Keratinocyte (primary cell): ENCODE results near the gene HECTD4. TPM values are rescaled to one million over a fixed set of nuclear protein-coding genes. Genes with fewer than 3 reads are reported as not detected.
A peak's percentile ranks its signal among the peaks of the same experiment; 100 is the strongest.
"Not testable (repeated sequence)": the region's sequence is repeated elsewhere in the genome, so short reads cannot be mapped to it uniquely, and the experiment has no call there.

Experiments
- DNase-seq: peaks from one replicate; pipeline ENCODE4 v3.0.0-alpha.2; 2011; ENCODE audit warnings: low read depth, missing footprints, low spot score
- FAIRE-seq: peaks from 2 replicates; lab custom pipeline; 2011; peaks lifted over from hg19 to GRCh38; lab: Jason Lieb, UNC
- H2AFZ ChIP-seq: 2 replicates; pipeline ENCODE4 v1.6.0; 2012; ENCODE audit warnings: low read length, control low read depth, inconsistent platforms; ENCODE audit not compliant: control insufficient read depth
- H3K27ac ChIP-seq: 2 replicates; pipeline ENCODE4 v1.5.1; 2011; ENCODE audit warnings: low read length; ENCODE audit not compliant: control insufficient read depth, insufficient read depth
- H3K27me3 ChIP-seq: 3 replicates; pipeline ENCODE4 v1.6.0; 2011; ENCODE audit warnings: low read length; ENCODE audit not compliant: control insufficient read depth, insufficient read depth; ENCODE audit errors: extremely low read depth
- H3K36me3 ChIP-seq, 2 experiments: 2 replicates in 1 of 2; 3 replicates in 1 of 2; pipeline ENCODE4 v1.5.1; 2011; ENCODE audit warnings: low read length in 2 of 2, mild to moderate bottlenecking in 1 of 2; ENCODE audit not compliant: control insufficient read depth in 2 of 2, insufficient read depth in 2 of 2; ENCODE audit errors: extremely low read depth in 1 of 2
- H3K4me1 ChIP-seq: 3 replicates; pipeline ENCODE4 v1.5.1; 2011; ENCODE audit warnings: low read length; ENCODE audit not compliant: control insufficient read depth, insufficient read depth; ENCODE audit errors: extremely low read depth
- H3K4me2 ChIP-seq: 3 replicates; pipeline ENCODE4 v1.6.0; 2011; ENCODE audit warnings: low read depth, low read length; ENCODE audit not compliant: control insufficient read depth, insufficient read depth; ENCODE audit errors: extremely low read depth
- H3K4me3 ChIP-seq, 3 experiments: fragments of 200-600 bp in 1 of 3; sonication (generic) in 1 of 3; 2 replicates in 2 of 3; 3 replicates in 1 of 3; pipeline ENCODE4 v1.5.1; 2011 to 2016; ENCODE audit warnings: low read length in 3 of 3, mild to moderate bottlenecking in 3 of 3, control low read depth in 2 of 3, inconsistent platforms in 1 of 3, low read depth in 1 of 3, mixed read lengths in 1 of 3, mixed run types in 1 of 3, moderate library complexity in 1 of 3; ENCODE audit not compliant: control insufficient read depth in 2 of 3, insufficient read depth in 2 of 3; ENCODE audit errors: extremely low read depth in 1 of 3
- H3K79me2 ChIP-seq: 2 replicates; pipeline ENCODE4 v1.6.0; 2012; ENCODE audit warnings: low read length; ENCODE audit not compliant: control insufficient read depth, insufficient read depth
- H3K9ac ChIP-seq: 3 replicates; pipeline ENCODE4 v1.6.0; 2011; ENCODE audit warnings: low read length; ENCODE audit not compliant: control insufficient read depth, insufficient read depth; ENCODE audit errors: extremely low read depth
- H3K9me1 ChIP-seq: 3 replicates; pipeline ENCODE4 v1.6.0; 2011; ENCODE audit warnings: low read length; ENCODE audit not compliant: control insufficient read depth, insufficient read depth; ENCODE audit errors: extremely low read depth
- H3K9me3 ChIP-seq: 2 replicates; pipeline ENCODE4 v1.5.1; 2012; ENCODE audit warnings: low read depth, low read length; ENCODE audit not compliant: control insufficient read depth
- H4K20me1 ChIP-seq: 3 replicates; pipeline ENCODE4 v1.6.0; 2011; ENCODE audit warnings: low read length; ENCODE audit not compliant: control insufficient read depth, insufficient read depth; ENCODE audit errors: extremely low read depth
- CTCF ChIP-seq, 3 experiments: IDR thresholded peaks in 1 of 3; conservative IDR thresholded peaks in 1 of 3; optimal IDR thresholded peaks in 1 of 3; 2 replicates in 2 of 3; 3 replicates in 1 of 3; pipeline versions ENCODE3 to v1.5.1; 2011; ENCODE audit warnings: low read length in 3 of 3, mild to moderate bottlenecking in 3 of 3, moderate library complexity in 2 of 3, control low read depth in 1 of 3, inconsistent platforms in 1 of 3; ENCODE audit not compliant: insufficient read depth in 2 of 3; ENCODE audit errors: extremely low read depth in 1 of 3
- EZH2 ChIP-seq: IDR thresholded peaks from one replicate; pipeline ENCODE4 v1.6.1; 2012; ENCODE audit warnings: inconsistent platforms, mild to moderate bottlenecking, low read length, moderate library complexity
- dilution Hi-C: fragments of 300-500 bp; cut with MboI; formaldehyde crosslinking; loops from one replicate; pipeline ENCODE4 v1.7.0; 2020; ENCODE audit warnings: low sequenced_read_pairs; ENCODE audit not compliant: extremely low pct_ligation_motif_present
- polyA plus RNA-seq, 5 experiments: library from polyadenylated mRNA; depleted of rRNA in 3 of 5; stranded (reverse) in 3 of 5; stranded (forward) in 1 of 5; unstranded in 1 of 5; fragments of >200 nt; gene quantifications; 1 replicate in 1 of 5; 2 replicates in 3 of 5; 3 replicates in 1 of 5; pipeline versions ENCODE4 v1.2.1 to v1.2.3, GENCODE V29; 2011 to 2012; ENCODE audit warnings: missing spikeins in 2 of 5, low read depth in 1 of 5, low replicate concordance in 1 of 5

Gene HECTD4
- polyA plus RNA-seq, 1 donor (not counting 4 experiments of a cell fraction or from before 2014, with no cell fraction given) = 7.5 TPM

GRCh38 chr12:112418273-112418607 lies 36.0 kb upstream of the HECTD4 start:
- no peaks in the 10 kb centered on the region for H3K9me3 ChIP-seq
- no peak for TF ChIP-seq EZH2
- no peak for TF ChIP-seq CTCF (optimal IDR thresholded peaks at IDR 0.05 in 1 of 3, IDR thresholded peaks at IDR 0.05 in 1 of 3, conservative IDR thresholded peaks at IDR 0.05 in 1 of 3; ENCODE audit: extremely low read depth in 1 of 3, insufficient read depth in 2 of 3, low read length in 3 of 3)
- peak overlapping the region; percentile 90 to 95 (median 94) for H3K4me3 ChIP-seq
- DNase-seq (no peak), FAIRE-seq (no peak)
- H3K9me1 ChIP-seq = no peaks in the 10 kb centered on the region
- H3K79me2 ChIP-seq = peaks cover 43% of the 10 kb centered on the region
- peak overlapping the region; percentile 88 for H3K27ac ChIP-seq
- H2AFZ ChIP-seq = peak overlapping the region; percentile 95
- H3K9ac ChIP-seq = peak overlapping the region; percentile 82
- peaks cover 10% of the 10 kb centered on the region for H3K4me1 ChIP-seq
- H3K36me3 ChIP-seq = no peaks in the 10 kb centered on the region
- peak overlapping the region; percentile 81 for H3K4me2 ChIP-seq
- no peaks in the 10 kb centered on the region for H3K27me3 ChIP-seq
- dilution Hi-C loops = no loop called here
- no peaks in the 10 kb centered on the region for H4K20me1 ChIP-seq

GRCh38 chr12:112415457-112415856 lies 33.2 kb upstream of the HECTD4 start:
- not testable (repeated sequence) for FAIRE-seq, DNase-seq

More at GRCh38 chr12:112415457-112415856, 33.2 kb upstream of the HECTD4 start:
- H3K36me3 ChIP-seq, H3K4me2 ChIP-seq, H3K9ac ChIP-seq, H3K4me1 ChIP-seq, H3K9me1 ChIP-seq, H3K9me3 ChIP-seq, H4K20me1 ChIP-seq, H3K27ac ChIP-seq, H2AFZ ChIP-seq, H3K27me3 ChIP-seq, dilution Hi-C loops, H3K4me3 ChIP-seq: not testable (repeated sequence)
- peaks cover 16% of the 10 kb centered on the region for H3K79me2 ChIP-seq
